ENCODE results near the gene MTFR2. TPM values are rescaled to one million over a fixed set of nuclear protein-coding genes. Genes with fewer than 3 reads are reported as not detected.

Gene MTFR2
- 7.7 to 13.6 TPM (median 13.1 TPM) in 5 replicates for total RNA-seq (2022; extraction: Qiagen RNA extraction; ENCODE audit: low read depth)

DNA sequence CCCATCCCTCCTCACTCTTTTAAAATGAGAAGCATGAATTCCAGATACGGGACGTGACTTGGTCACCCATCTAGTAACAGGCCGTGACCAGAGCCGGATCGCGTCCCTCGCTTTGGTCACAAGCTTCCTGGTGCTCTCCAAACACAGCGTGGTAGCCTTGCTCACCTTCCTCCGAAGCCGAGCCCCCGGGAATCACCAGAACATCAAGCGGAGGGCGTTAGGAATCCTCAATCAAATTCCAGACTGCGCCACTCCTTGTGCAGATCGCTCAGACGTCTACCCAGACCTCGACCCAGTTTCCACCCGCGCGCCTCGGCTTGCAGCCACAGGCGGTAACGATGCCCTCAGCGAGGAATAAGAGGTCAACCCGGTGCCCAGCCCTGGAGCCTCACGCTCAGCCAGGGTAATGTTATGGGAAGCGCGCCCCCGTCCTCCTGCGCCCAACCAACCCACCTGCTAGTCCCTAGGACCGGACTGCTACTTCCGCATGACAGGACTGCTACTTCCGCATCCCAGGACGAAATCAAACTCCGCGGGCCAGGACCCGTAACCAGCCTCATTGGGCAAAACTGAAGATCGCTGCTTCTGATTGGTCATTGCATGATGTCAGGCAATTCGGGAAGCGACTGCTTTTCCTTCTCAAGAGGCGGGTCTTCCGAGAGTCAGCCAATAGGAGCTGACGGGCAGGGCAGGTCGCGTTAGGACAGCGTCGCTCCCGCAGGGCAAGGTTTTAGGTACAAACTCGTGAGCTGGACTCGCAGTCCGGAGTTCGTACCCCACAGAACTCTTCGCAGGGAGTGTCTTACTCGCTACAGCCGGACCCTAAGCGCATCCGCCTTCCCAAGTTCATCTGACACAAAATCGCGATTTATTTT lies at the start of gene MTFR2:
TSS of gene MTFR2 (minus strand) at position 501 of the 875 bp plus-strand sequence. CDS start 1,212 bp downstream, outside the sequence.

DNA sequence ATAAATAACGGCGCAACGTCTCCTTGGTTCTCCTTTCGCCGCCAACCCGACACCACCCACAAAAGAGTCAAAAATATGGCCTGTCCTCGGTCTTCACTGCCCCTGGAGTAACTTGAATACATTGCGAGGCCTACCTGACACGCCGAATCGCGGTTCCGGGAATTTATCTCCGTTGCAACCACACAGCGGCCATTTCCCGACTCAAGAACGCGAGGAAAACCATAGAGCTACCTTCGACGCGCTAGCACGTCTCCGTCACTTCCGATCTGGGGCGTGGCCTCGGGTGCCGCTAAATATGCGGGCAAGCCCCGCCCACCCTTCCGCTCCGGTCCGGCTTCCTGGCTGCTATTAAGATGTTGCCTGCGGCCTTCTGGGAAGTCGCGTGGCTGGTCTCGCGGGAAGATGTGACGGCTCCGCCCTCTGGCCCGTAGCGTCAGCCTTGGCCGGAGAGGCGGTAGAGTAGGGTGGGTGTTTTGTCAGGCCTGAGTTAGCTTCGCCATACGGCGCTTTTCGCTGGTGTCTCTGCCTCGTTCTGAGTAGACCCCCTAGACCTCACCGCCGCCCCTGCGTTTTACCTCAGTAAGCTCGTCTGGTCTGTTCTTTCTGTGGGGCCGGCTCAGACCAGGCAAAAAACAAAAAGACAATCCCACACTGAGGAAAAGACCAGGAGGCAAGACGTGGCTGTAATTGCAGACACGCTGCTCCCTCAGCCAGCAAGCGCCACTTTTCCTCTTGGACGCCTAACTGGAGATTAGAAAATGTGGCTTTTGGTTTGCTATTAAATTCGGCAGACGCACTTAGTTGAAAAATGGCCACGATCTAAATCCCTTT lies 39.7 kb upstream of the MTFR2 start, which contains the start of gene BCLAF1:
TSS of gene BCLAF1 (minus strand) at position 268 of the 831 bp plus-strand sequence. CDS start 9,980 bp downstream, outside the sequence.

Other genes with a start within 250 kb of the MTFR2 start
- gene BCLAF1, start 39.5 kb upstream of the MTFR2 start, total RNA-seq (2022; extraction: Qiagen RNA extraction; ENCODE audit: low read depth) = 70.7 to 99.8 TPM (median 73.2 TPM) in 5 replicates